ENCODE results near the gene GJA1.

DNA sequence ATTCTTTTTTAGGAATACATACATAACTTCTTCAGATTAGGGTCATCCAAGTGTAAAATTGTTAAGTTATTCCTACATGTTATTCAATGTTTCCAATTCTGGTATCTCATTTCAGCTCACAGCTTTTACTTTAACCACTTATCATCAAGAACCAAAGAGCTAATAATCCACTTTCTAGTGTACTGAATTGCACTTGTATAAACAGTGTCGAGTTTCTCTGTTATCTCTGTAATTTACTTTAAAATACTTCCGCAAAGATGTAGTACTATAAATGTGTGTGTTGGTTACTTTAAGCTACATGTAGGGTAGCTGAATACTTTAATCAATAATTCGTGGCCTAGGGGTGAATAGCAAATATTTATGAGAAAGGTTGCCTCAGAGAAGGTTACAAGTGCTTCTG, 8.8 kb upstream of the GJA1 start:
- TF ChIP-seq POLR2A (IDR thresholded peaks at IDR 0.05; ENCODE audit: low read depth, low read length) (no peak), POLR2AphosphoS5 (IDR thresholded peaks at IDR 0.05; ENCODE audit: low read depth, low read length) (no peak), TAF1 (IDR thresholded peaks at IDR 0.05; ENCODE audit: borderline replicate concordance, low read depth, low read length) (no peak)

All from GM12892 (cell line).